OCI-LY1 (cell line): Measurements from ENCODE around the gene DNAJC15.

Experiments used
- H2AFZ ChIP-seq: fragments of 200-600 bp; sonication (generic), shearing (Covaris generic); 2 replicates; pipeline ENCODE4 v1.6.0; 2014; ENCODE audit warnings: antibody characterized with exemption, mild to moderate bottlenecking, low read length
- H3F3A ChIP-seq: fragments of 200-600 bp; sonication (generic), shearing (Covaris generic); 2 replicates; pipeline ENCODE4 v1.6.0; 2014; ENCODE audit warnings: mild to moderate bottlenecking, antibody characterized with exemption, low read length, moderate library complexity; ENCODE audit not compliant: insufficient read depth
- H3K27ac ChIP-seq: fragments of 200-600 bp; sonication (generic); 2 replicates; pipeline ENCODE4 v1.5.1; 2014; ENCODE audit warnings: low read length, mixed run types, mild to moderate bottlenecking, low read depth; ENCODE audit not compliant: poor library complexity, severe bottlenecking
- H3K27me3 ChIP-seq: fragments of 200-600 bp; sonication (generic); 2 replicates; pipeline ENCODE4 v1.6.0; 2014; ENCODE audit warnings: antibody characterized with exemption, mild to moderate bottlenecking, low read length, moderate library complexity; ENCODE audit not compliant: insufficient read depth
- H3K36me3 ChIP-seq: fragments of 200-600 bp; sonication (generic); 2 replicates; pipeline ENCODE4 v1.6.1; 2014; ENCODE audit warnings: mild to moderate bottlenecking, antibody characterized with exemption, low read length, moderate library complexity, mixed read lengths; ENCODE audit not compliant: insufficient read depth
- H3K4me1 ChIP-seq: fragments of 200-600 bp; sonication (generic); 2 replicates; pipeline ENCODE4 v1.5.1; 2014; ENCODE audit warnings: mild to moderate bottlenecking, low read length, moderate library complexity; ENCODE audit not compliant: insufficient read depth, severe bottlenecking
- H3K4me2 ChIP-seq: fragments of 200-600 bp; sonication (generic), shearing (Covaris generic); 2 replicates; pipeline ENCODE4 v1.6.1; 2014; ENCODE audit warnings: low read length
- H3K4me3 ChIP-seq: fragments of 200-600 bp; sonication (generic); 2 replicates; pipeline ENCODE4 v1.5.1; 2014; ENCODE audit warnings: low read length, low read depth, mild to moderate bottlenecking, mixed read lengths; ENCODE audit not compliant: poor library complexity, severe bottlenecking
- H3K79me2 ChIP-seq: fragments of 200-600 bp; shearing (Covaris generic); 2 replicates; pipeline ENCODE4 v1.6.1; 2016; ENCODE audit warnings: mixed run types, low read length, mixed read lengths; ENCODE audit not compliant: insufficient read depth
- H3K9ac ChIP-seq: fragments of 200-600 bp; sonication (generic), shearing (Covaris generic); 2 replicates; pipeline ENCODE4 v1.6.1; 2014; ENCODE audit warnings: mild to moderate bottlenecking, low read length, mixed read lengths
- H3K9me2 ChIP-seq: fragments of 200-600 bp; sonication (generic), shearing (Covaris generic); 2 replicates; pipeline ENCODE4 v1.6.1; 2014; ENCODE audit warnings: low read depth, mild to moderate bottlenecking, low read length, mixed read lengths
- H3K9me3 ChIP-seq: fragments of 200-600 bp; shearing (Covaris generic); 2 replicates; pipeline ENCODE4 v1.6.1; 2014; ENCODE audit warnings: low read length, mixed read lengths
- H4K20me1 ChIP-seq: fragments of 200-600 bp; sonication (generic), shearing (Covaris generic); 2 replicates; pipeline ENCODE4 v1.6.0; 2016; ENCODE audit warnings: mild to moderate bottlenecking, low read length; ENCODE audit not compliant: insufficient read depth
- CTCF ChIP-seq: fragments of 200-600 bp; sonication (generic), shearing (Covaris generic); IDR thresholded peaks from 2 replicates; pipeline ENCODE4 v1.5.1; 2017; ENCODE audit warnings: mild to moderate bottlenecking, antibody characterized with exemption, low read length, moderate library complexity, mixed read lengths
- EZH2 ChIP-seq: fragments of 200-600 bp; sonication (generic), shearing (Covaris generic); IDR thresholded peaks from 2 replicates; pipeline ENCODE4 v1.8.0; 2017; ENCODE audit warnings: borderline replicate concordance, mixed run types, mild to moderate bottlenecking, antibody characterized with exemption, low read length, moderate library complexity, mixed read lengths

DNAJC15 gene

GRCh38 chr13:43118521-43118920 lies 95.1 kb downstream of the DNAJC15 start:
- TF ChIP-seq EZH2 (no peak), CTCF (no peak)
- Histone ChIP-seq H4K20me1 (no peaks in the 10 kb centered on the region), H3K4me2 (no peak overlapping the region), H3K4me3 (no peak overlapping the region), H3K9ac (no peak overlapping the region), H3K36me3 (no peaks in the 10 kb centered on the region), H2AFZ (no peak overlapping the region), H3K9me3 (no peaks in the 10 kb centered on the region), H3K9me2 (no peaks in the 10 kb centered on the region), H3K27me3 (no peaks in the 10 kb centered on the region), H3K79me2 (no peaks in the 10 kb centered on the region), H3K27ac (no peak overlapping the region), H3F3A (no peaks in the 10 kb centered on the region), H3K4me1 (no peaks in the 10 kb centered on the region)

GRCh38 chr13:43119206-43119605 lies 95.8 kb downstream of the DNAJC15 start:
- Histone ChIP-seq H3K27ac (no peak overlapping the region), H3K4me2 (no peak overlapping the region), H2AFZ (no peak overlapping the region), H3K36me3 (no peaks in the 10 kb centered on the region), H3K4me3 (no peak overlapping the region), H3K27me3 (no peaks in the 10 kb centered on the region), H3K9ac (no peak overlapping the region), H3K4me1 (no peaks in the 10 kb centered on the region), H3K79me2 (no peaks in the 10 kb centered on the region), H3K9me2 (no peaks in the 10 kb centered on the region), H3F3A (no peaks in the 10 kb centered on the region), H3K9me3 (no peaks in the 10 kb centered on the region), H4K20me1 (no peaks in the 10 kb centered on the region)
- TF ChIP-seq CTCF, result no peak

- H2AFZ ChIP-seq, result no peak overlapping the region
Observed at GRCh38 chr13:43122791-43123190, 99.4 kb downstream of the DNAJC15 start.

More at GRCh38 chr13:43122791-43123190, 99.4 kb downstream of the DNAJC15 start:
- no peak for TF ChIP-seq CTCF
- TF ChIP-seq EZH2, result no peak
- peaks cover 20% of the 10 kb centered on the region for H3K4me1 ChIP-seq
- no peaks in the 10 kb centered on the region for H4K20me1 ChIP-seq
- peaks cover 4% of the 10 kb centered on the region; the same call in 1 of the 2 replicates for H3F3A ChIP-seq
- H3K9ac ChIP-seq, result no peak overlapping the region
- no peaks in the 10 kb centered on the region for H3K9me3 ChIP-seq
- no peak overlapping the region for H3K4me3 ChIP-seq
- no peaks in the 10 kb centered on the region for H3K9me2 ChIP-seq
- H3K27me3 ChIP-seq, result no peaks in the 10 kb centered on the region
- no peaks in the 10 kb centered on the region for H3K79me2 ChIP-seq
- no peak overlapping the region for H3K27ac ChIP-seq
- H3K36me3 ChIP-seq, result no peaks in the 10 kb centered on the region
- no peak overlapping the region for H3K4me2 ChIP-seq
